AML-193 (cell line): ENCODE data around the gene ENDOG.

Experiments used
- DNase-seq, 2 experiments: peaks; one replicate each; lab custom pipeline; 2025; lab: John Stamatoyannopoulos, UW

The ENDOG gene

GRCh38 chr9:128800061-128800460 is 18.2 kb upstream of the ENDOG start:
- DNase-seq, result no peak

- DNase-seq, result no peak
These were observed 15.8 kb upstream of the ENDOG start for GRCh38 chr9:128802482-128802881.

GRCh38 chr9:128805661-128806060 is 12.6 kb upstream of the ENDOG start:
- DNase-seq, result no peak

- DNase-seq, result no peak
These were observed 10.5 kb upstream of the ENDOG start for GRCh38 chr9:128807827-128808226.

- DNase-seq, result no peak
These were observed 9.8 kb upstream of the ENDOG start for GRCh38 chr9:128808543-128808942.

GRCh38 chr9:128809036-128809599 is 9.2 kb upstream of the ENDOG start:
- no peak for DNase-seq

- peak in 1 of 2 experiments; percentile 5 for DNase-seq
These were observed 8.5 kb upstream of the ENDOG start for GRCh38 chr9:128809831-128810230.

GRCh38 chr9:128810873-128811272 is 7.4 kb upstream of the ENDOG start:
- DNase-seq, result no peak

- DNase-seq, result peak in 1 of 2 experiments; percentile 27
These were observed 777 bp downstream of the ENDOG start for GRCh38 chr9:128818839-128819715.

GRCh38 chr9:128819716-128820664 is 1.7 kb downstream of the ENDOG start:
- DNase-seq, result no peak

GRCh38 chr9:128820665-128821583 is 2.6 kb downstream of the ENDOG start:
- no peak for DNase-seq

GRCh38 chr9:128821584-128822406 is 3.5 kb downstream of the ENDOG start:
- DNase-seq, result no peak

GRCh38 chr9:128822407-128823042 is 4.2 kb downstream of the ENDOG start:
- no peak for DNase-seq

GRCh38 chr9:128823362-128823902 is 5.1 kb downstream of the ENDOG start:
- DNase-seq, result no peak

GRCh38 chr9:128823903-128824406 is 5.7 kb downstream of the ENDOG start:
- DNase-seq, result no peak

- no peak for DNase-seq
These were observed 6.6 kb downstream of the ENDOG start for GRCh38 chr9:128824911-128825310.

- no peak for DNase-seq
These were observed 7.8 kb downstream of the ENDOG start for GRCh38 chr9:128825923-128826700.

GRCh38 chr9:128828267-128828666 is 10.0 kb downstream of the ENDOG start:
- DNase-seq, result no peak
